Activated naive CD4-positive, alpha-beta T cell treated with anti-CD3 and anti-CD28 coated beads, Interleukin-2, amount 50 U/mL, for 24 hours (primary cell): ENCODE results near the gene GOLGA6L25.
"Not testable (repeated sequence)": the region's sequence is repeated elsewhere in the genome, so short reads cannot be mapped to it uniquely, and the experiment has no call there.

ENCODE experiments used
- H3K27ac Mint-ChIP-seq: one replicate; pipeline ENCODE4 v1.8.0; 2021; ENCODE audit warnings: mild to moderate bottlenecking, mixed read lengths
- H3K27me3 Mint-ChIP-seq: one replicate; pipeline ENCODE4 v1.8.0; 2021; ENCODE audit warnings: mixed read lengths
- H3K36me3 Mint-ChIP-seq: one replicate; pipeline ENCODE4 v1.8.0; 2021; ENCODE audit warnings: mixed read lengths
- H3K4me1 Mint-ChIP-seq: one replicate; pipeline ENCODE4 v1.8.0; 2021; ENCODE audit warnings: mixed read lengths
- H3K4me3 Mint-ChIP-seq: one replicate; pipeline ENCODE4 v1.8.0; 2021; ENCODE audit warnings: mild to moderate bottlenecking, mixed read lengths
- H3K9me3 Mint-ChIP-seq: one replicate; pipeline ENCODE4 v1.8.0; 2021; ENCODE audit warnings: mixed read lengths

The GOLGA6L25 gene, protein sequence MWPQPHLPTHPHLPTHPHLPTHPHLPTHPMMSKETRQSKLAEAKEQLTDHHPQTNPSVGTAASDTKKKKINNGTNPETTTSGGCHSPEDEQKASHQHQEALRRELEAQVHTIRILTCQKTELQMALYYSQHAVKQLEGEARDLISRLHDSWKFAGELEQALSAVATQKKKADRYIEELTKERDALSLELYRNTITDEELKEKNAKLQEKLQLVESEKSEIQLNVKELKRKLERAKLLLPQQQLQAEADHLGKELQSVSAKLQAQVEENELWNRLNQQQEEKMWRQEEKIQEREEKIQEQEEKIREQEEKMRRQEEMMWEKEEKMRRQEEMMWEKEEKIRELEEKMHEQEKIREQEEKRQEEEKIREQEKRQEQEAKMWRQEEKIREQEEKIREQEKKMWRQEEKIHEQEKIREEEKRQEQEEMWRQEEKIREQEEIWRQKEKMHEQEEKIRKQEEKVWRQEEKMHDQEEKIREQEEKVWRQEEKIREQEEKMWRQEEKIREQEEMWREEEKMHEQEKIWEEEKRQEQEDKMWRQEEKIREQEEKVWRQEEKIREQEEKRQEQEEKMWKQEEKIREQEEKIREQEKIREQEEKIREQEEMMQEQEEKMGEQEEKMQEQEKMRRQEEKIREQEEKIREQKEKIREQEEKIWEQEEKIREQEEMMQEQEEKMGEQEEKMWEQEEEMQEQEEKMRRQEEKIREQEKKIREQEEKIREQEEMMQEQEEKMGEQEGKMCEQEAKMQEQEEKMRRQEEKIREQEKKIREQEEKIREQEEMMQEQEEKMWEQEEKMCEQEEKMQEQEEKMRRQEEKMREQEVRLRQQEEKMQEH

DNA sequence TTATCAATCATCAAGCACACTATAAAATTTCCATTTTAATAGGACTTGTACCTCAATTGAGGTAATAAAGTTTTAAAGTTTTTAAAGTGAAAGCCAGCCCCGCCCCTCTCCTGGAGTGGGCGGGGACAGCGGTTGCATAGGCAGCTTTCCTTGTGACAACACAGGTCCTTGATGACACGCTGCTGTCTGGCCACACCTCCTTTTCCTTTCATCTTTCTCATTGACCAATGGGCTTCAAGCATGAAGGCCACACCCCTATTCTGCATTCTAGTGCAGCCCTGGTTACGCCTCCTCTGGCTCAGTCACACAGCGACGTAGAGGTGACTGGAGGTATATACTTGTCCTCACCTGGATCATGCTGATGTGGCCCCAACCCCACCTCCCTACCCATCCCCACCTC, at the start of gene GOLGA6L25:
Gene GOLGA6L25 (plus strand): TSS at position 301 of the 400 bp plus-strand sequence. CDS start 61 bp downstream, at position 362.
- H3K9me3 Mint-ChIP-seq, H3K27me3 Mint-ChIP-seq, H3K4me3 Mint-ChIP-seq, H3K27ac Mint-ChIP-seq, H3K4me1 Mint-ChIP-seq, H3K36me3 Mint-ChIP-seq: not testable (repeated sequence)

DNA sequence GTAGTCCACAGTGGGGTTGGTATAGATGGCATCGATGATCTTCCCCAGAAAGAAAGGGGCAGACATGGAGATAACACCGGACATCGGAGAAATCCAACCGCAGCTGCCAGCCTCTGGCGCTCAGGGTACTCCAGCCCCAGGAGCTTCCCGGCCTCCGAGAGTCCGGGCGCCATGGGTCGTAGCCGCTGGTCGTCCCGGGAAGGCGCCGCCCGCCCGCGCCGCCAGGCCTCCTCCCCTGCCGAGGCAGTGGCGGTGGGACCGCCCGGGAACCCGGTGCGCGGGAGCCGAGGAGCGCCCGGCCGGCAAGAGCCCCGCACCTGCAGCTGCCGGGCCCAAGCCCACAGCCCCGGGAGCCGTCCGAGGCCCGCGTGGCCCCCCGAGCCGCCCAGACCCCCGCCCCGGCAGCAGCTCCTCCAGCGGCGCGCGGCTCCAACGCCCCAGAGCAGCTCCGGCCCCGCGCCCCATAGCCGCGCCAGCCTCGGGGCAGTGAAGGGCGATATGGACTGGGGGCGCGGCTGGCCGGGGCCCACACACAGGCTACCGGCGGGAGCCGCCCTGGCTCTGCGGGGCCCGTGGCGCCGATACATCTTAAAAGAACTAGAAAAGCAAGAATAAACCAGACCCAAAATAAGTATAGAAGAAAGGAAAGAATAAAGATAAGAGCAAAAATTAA, 45.0 kb upstream of the GOLGA6L25 start:
- not testable (repeated sequence) for H3K36me3 Mint-ChIP-seq, H3K4me3 Mint-ChIP-seq, H3K27ac Mint-ChIP-seq, H3K27me3 Mint-ChIP-seq, H3K4me1 Mint-ChIP-seq, H3K9me3 Mint-ChIP-seq

DNA sequence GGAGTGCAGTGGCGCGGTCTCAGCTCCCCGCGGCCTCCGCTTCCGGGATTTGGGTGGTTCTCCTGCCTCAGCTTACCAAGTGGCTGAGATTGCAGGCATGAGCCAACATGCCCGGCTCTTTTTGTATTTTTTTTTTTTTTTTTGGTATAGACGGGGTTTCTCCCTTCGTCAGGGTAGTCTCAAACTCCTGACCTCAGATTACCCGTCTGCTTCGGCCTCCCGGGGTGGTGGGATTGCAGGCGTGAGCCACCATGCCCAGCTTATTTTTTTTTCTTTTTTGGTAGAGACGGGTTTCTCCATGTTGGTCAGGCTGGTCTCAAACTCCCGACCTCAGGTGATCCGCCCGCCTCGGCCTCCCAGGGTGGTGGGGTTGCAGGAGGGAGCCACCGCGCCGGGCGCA, 39.2 kb upstream of the GOLGA6L25 start:
- H3K4me1 Mint-ChIP-seq, H3K36me3 Mint-ChIP-seq, H3K4me3 Mint-ChIP-seq, H3K9me3 Mint-ChIP-seq, H3K27ac Mint-ChIP-seq, H3K27me3 Mint-ChIP-seq: not testable (repeated sequence)

DNA sequence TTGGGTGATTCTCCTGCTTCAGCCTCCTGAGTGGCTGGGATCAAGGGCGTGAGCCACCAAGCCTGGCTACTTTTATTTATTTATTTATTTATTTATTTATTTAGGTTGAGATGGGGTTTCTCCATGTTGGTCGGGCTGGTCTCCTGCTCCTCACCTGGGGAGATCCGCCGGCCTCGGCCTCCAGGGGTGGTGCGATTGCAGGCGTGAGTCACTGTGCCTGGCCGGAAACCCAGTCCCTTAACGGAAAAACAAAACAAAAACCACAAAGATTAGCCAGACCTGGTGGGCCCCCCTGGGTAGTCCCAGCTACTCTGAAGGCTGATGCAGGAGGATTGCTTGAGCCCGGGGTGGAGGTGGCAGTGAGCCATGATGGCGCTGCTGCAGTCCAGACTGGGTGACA, 38.2 kb upstream of the GOLGA6L25 start:
- H3K36me3 Mint-ChIP-seq, H3K4me3 Mint-ChIP-seq, H3K9me3 Mint-ChIP-seq, H3K27ac Mint-ChIP-seq, H3K4me1 Mint-ChIP-seq, H3K27me3 Mint-ChIP-seq: not testable (repeated sequence)

DNA sequence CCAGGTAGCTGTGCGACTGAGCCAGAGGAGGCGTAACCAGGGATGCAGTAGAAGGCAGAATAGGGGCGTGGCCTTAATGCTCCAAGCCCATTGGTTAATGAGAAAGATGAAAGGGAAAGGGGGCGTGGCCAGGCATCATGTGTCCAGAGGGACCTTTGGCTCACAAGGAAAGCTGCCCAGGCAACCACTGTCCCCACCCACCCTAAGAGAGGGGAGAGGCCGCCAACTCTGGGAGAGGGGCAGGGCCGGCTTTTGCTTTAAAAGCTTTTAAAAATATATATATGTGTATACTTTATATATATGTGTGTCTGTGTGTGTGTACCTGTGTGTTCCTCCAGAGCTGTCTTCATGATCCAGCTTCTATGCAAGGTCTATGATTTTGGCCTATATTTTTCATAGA, 20.4 kb upstream of the GOLGA6L25 start, which contains the start of gene GOLGA8G:
Gene GOLGA8G (minus strand): TSS at position 18 of the 400 bp plus-strand sequence. CDS start 62 bp downstream, outside the sequence.
- not testable (repeated sequence) for H3K4me1 Mint-ChIP-seq

DNA sequence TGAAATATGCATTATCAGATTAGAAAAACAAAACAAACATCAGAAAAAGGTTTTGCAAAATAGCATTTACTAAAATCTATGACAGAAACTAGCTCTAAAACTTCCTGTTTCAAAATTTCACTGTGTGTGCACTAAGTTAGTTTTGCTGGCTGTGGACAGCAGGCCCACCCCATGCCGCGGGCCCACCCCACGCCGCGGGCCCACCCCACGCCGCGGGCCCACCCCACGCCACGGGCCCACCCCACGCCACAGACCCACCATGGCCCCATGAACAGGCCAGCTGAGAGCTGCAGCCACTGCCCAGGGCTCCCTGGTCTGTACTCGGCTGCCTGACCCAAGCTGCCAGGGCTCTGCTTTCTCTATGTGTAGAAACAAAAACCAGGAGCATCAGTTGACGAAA, 20.0 kb downstream of the GOLGA6L25 start:
- H3K27me3 Mint-ChIP-seq, H3K4me1 Mint-ChIP-seq, H3K4me3 Mint-ChIP-seq, H3K9me3 Mint-ChIP-seq, H3K27ac Mint-ChIP-seq, H3K36me3 Mint-ChIP-seq: not testable (repeated sequence)

More for the DNA sequence above, 20.4 kb upstream of the GOLGA6L25 start, which contains the start of gene GOLGA8G:
- H3K27ac Mint-ChIP-seq, H3K36me3 Mint-ChIP-seq, H3K4me3 Mint-ChIP-seq, H3K27me3 Mint-ChIP-seq, H3K9me3 Mint-ChIP-seq: not testable (repeated sequence)

DNA sequence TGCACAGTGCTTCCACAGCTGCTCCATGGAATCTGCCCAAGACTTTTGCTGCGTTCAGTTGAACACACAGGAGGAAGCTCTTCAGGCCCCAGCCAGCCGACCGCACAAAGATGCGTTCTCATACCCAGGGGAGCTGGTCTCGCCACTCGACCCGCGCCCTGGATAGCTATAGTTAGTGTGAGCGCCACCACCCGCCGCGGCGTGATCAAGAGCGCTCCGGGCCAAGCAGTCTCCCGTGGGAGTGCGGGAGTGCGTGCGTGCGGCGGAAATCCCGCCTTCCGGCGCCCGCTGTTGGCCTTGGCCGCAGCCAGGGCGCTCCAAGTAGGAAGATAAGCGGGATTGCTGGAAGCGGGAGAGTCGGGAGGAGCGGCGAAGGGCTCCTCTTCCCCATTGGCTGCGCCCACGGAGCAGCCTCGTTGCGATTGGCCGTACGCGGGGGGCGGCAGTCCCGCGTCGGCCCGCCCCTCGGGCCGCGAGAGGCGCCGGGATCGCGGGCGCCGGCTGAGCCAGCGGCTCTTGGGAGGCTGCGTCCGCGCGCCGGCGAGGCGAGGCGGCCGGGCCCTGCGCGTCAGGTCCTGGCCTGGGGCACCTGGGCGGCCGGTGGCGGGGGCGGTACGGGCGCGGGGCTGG, 35.7 kb downstream of the GOLGA6L25 start:
- H3K9me3 Mint-ChIP-seq, H3K27ac Mint-ChIP-seq, H3K36me3 Mint-ChIP-seq, H3K27me3 Mint-ChIP-seq, H3K4me3 Mint-ChIP-seq, H3K4me1 Mint-ChIP-seq: not testable (repeated sequence)

DNA sequence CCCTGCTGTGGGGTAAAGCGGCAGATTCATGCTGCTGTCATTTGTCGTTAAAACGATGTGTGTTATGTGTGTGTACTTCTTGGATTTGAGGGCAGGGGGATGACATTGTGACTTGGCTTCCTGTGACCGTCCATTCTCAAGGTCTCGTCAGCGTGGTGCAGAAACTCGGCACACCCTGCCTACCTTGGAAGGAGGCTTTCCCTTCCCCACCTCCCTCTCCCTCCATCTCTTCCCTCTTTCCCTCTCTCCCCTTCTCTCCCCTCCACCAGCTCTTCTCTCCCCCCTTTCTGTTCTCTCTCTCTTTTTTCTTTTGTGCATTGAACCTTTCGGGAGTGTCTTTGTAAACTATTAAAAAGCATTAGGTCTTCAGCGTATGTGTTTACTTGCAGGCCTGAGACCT, 36.4 kb downstream of the GOLGA6L25 start:
- peak overlapping the region; percentile 90 for H3K4me3 Mint-ChIP-seq
- peak overlapping the region; percentile 78 for H3K27ac Mint-ChIP-seq
- not testable (repeated sequence) for H3K27me3 Mint-ChIP-seq, H3K9me3 Mint-ChIP-seq, H3K4me1 Mint-ChIP-seq, H3K36me3 Mint-ChIP-seq

DNA sequence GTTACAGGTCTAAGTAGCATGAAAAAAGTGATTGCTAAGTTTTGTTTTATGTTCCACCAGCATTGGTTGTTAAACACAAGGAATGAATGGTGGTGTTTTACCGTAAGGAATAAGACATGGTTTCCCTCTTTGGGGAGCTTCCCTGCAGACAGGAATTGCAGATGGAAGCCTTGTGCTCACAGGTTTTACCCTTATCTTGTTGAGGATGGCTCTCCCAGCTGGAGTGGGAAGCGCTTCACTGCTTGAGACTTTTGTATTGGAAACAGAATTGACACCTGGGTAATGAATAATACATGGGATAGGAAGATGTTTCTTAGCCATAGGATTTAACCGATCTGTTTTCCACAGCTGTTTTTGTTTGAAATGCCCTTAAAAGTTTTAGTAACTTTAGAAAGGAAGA, 39.0 kb downstream of the GOLGA6L25 start:
- H3K27ac Mint-ChIP-seq, H3K9me3 Mint-ChIP-seq, H3K36me3 Mint-ChIP-seq, H3K27me3 Mint-ChIP-seq, H3K4me1 Mint-ChIP-seq, H3K4me3 Mint-ChIP-seq: not testable (repeated sequence)

DNA sequence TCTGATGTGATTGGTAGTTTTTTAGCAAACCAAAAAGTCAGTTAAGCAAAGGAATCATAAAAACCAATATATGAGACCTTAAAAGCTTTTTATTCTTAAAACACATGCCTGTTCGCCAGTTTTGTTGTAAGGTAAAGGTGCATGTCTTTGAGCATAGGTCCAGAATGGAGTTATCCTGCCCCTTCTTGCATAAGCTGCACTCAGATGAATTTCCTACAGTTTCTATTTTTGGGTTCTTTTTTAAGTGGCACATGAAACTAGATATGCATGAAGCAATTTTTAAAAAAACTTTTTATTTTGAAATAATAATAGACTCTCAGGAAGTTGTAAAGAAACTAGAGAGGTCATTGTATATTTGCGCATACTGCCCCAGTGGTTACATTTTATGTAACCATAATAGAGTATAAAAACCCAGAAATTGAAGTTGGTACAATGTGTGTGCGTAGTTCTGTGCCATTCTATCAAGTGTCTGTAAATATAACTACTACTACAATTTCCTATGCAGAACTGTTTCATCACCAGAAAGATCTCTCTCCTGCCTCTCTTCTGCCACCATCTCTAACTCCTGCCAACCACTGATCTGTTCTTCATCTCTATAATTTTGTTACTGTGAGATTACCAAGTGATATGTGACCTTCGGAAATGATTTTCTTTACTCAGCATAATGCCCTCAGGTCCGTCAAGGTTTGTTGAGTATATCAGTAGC, 40.2 kb downstream of the GOLGA6L25 start:
- not testable (repeated sequence) for H3K4me1 Mint-ChIP-seq, H3K36me3 Mint-ChIP-seq, H3K9me3 Mint-ChIP-seq, H3K4me3 Mint-ChIP-seq, H3K27me3 Mint-ChIP-seq, H3K27ac Mint-ChIP-seq

DNA sequence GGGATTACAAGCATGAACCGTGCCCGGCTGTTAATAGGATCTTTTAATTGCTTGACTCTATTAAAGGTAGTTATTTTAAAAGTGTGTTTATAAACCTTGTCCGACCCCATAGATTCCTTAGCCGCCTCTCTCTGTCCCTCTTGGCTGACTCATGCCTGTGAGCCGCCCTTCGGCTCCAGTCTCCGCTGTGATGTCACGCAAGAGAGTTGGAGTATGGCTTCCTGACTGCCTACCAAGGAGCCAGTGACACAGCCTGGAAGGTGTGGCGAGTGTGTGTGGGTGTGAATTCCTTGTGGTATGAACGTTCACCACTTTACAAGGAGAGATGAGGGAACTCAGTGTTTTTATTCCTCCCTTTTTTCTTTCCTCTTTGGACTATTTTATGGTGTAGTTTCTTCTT, 44.1 kb downstream of the GOLGA6L25 start:
- not testable (repeated sequence) for H3K27ac Mint-ChIP-seq, H3K27me3 Mint-ChIP-seq, H3K4me3 Mint-ChIP-seq, H3K4me1 Mint-ChIP-seq, H3K9me3 Mint-ChIP-seq, H3K36me3 Mint-ChIP-seq

DNA sequence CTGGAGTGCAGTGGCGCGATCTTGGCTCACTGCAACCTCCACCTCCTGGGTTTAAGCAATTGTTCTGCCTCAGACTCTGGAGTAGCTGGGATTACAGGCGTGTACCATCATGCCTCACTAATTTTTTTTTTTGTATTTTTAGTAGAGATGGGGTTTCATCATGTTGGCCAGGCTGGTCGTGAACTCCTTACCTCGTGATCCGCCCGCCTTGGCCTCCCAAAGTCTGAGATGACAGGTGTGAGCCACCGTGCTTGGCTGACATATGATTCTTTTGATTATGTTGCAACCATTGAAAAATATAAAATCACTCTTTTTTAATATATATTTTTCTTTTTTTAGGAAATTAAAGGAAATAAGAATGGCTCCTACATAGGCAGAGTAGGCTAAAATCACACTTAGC, 44.8 kb downstream of the GOLGA6L25 start:
- not testable (repeated sequence) for H3K27ac Mint-ChIP-seq, H3K4me3 Mint-ChIP-seq, H3K4me1 Mint-ChIP-seq, H3K9me3 Mint-ChIP-seq, H3K27me3 Mint-ChIP-seq, H3K36me3 Mint-ChIP-seq

DNA sequence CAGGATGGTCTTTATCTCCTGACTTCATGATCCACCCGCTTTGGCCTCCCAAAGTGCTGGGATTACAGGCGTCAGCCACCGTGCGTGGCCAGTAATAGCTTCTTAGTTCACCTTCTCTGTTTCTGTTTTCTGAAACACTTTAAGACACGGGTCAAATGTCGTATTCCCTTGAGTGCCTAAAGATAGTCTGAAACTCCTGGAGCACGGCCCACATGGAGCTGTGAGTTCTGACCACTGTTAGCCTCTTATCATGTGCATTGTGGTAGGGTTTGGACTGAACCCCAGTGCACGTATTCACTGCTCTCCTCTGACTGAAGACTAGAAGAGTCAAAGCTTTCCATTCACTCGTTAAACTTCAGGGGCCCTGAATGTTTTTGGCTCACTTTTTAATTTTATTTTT, 48.8 kb downstream of the GOLGA6L25 start:
- not testable (repeated sequence) for H3K4me1 Mint-ChIP-seq, H3K27me3 Mint-ChIP-seq, H3K4me3 Mint-ChIP-seq, H3K9me3 Mint-ChIP-seq, H3K36me3 Mint-ChIP-seq, H3K27ac Mint-ChIP-seq
